Neural progenitor cell (in vitro differentiated cells): ENCODE measurements around the gene EPHB3. TPM values are rescaled to one million over a fixed set of nuclear protein-coding genes. Genes with fewer than 3 reads are reported as not detected.
A peak's percentile ranks its signal among the peaks of the same experiment; 100 is the strongest.

Source experiments
- DNase-seq: peaks from one replicate; pipeline ENCODE4 v3.0.0-alpha.2; 2016; ENCODE audit warnings: low spot score
- H2AFZ ChIP-seq: fragments of 200-600 bp; sonication (generic); replicated peaks from 2 replicates; pipeline ENCODE4 v1.6.1; 2016; ENCODE audit warnings: antibody characterized with exemption
- H3F3A ChIP-seq: fragments of 200-600 bp; sonication (generic); 2 replicates; pipeline ENCODE4 v1.6.1; 2016; ENCODE audit warnings: antibody characterized with exemption, low read depth
- H3K27ac ChIP-seq: fragments of 200-600 bp; sonication (generic); 2 replicates; pipeline ENCODE4 v1.5.1; 2016; ENCODE audit warnings: mild to moderate bottlenecking
- H3K27me3 ChIP-seq: fragments of 200-600 bp; sonication (generic); 2 replicates; pipeline ENCODE4 v1.6.1; 2016; ENCODE audit warnings: mild to moderate bottlenecking, moderate library complexity
- H3K36me3 ChIP-seq: fragments of 200-600 bp; sonication (generic); 2 replicates; pipeline ENCODE4 v1.5.1; 2016
- H3K4me1 ChIP-seq: fragments of 200-600 bp; sonication (generic); 2 replicates; pipeline ENCODE4 v1.6.1; 2016; ENCODE audit warnings: mixed run types
- H3K4me2 ChIP-seq: fragments of 200-600 bp; sonication (generic); 2 replicates; pipeline ENCODE4 v1.6.1; 2016
- H3K4me3 ChIP-seq: fragments of 200-600 bp; sonication (generic); 2 replicates; pipeline ENCODE4 v1.5.1; 2016
- H3K79me2 ChIP-seq: fragments of 200-600 bp; sonication (generic); 2 replicates; pipeline ENCODE4 v1.6.1; 2016; ENCODE audit warnings: low read depth
- H3K9ac ChIP-seq: fragments of 200-600 bp; sonication (generic); 2 replicates; pipeline ENCODE4 v1.6.1; 2016
- H3K9me3 ChIP-seq: fragments of 200-600 bp; sonication (generic); 2 replicates; pipeline ENCODE4 v1.5.1; 2016; ENCODE audit warnings: low read depth
- H4K20me1 ChIP-seq: fragments of 200-600 bp; sonication (generic); 2 replicates; pipeline ENCODE4 v1.6.1; 2016; ENCODE audit warnings: low read depth
- H3K27ac Mint-ChIP-seq: 3 replicates; pipeline ENCODE4 v1.8.0; 2021; ENCODE audit warnings: mixed read lengths
- H3K27me3 Mint-ChIP-seq: 2 replicates; pipeline ENCODE4 v1.8.0; 2022; ENCODE audit warnings: low read depth, mild to moderate bottlenecking, inconsistent platforms, moderate library complexity, mixed read lengths; ENCODE audit not compliant: insufficient read depth
- H3K36me3 Mint-ChIP-seq: 3 replicates; pipeline ENCODE4 v1.8.0; 2021; ENCODE audit warnings: mixed read lengths
- H3K4me1 Mint-ChIP-seq: 3 replicates; pipeline ENCODE4 v1.8.0; 2021; ENCODE audit warnings: mixed read lengths
- H3K4me3 Mint-ChIP-seq: 3 replicates; pipeline ENCODE4 v1.8.0; 2021; ENCODE audit warnings: mild to moderate bottlenecking, moderate library complexity, mixed read lengths
- H3K9me3 Mint-ChIP-seq: 3 replicates; pipeline ENCODE4 v1.8.0; 2020; ENCODE audit warnings: mixed read lengths
- EZH2 ChIP-seq: fragments of 200-600 bp; sonication (generic); IDR thresholded peaks from 2 replicates; pipeline ENCODE4 v1.6.1; 2017; ENCODE audit warnings: antibody characterized with exemption, mild to moderate bottlenecking, moderate library complexity
- EZH2phosphoT487 ChIP-seq: fragments of 200-600 bp; sonication (generic); IDR thresholded peaks from 2 replicates; pipeline ENCODE4 v1.6.1; 2017; ENCODE audit warnings: antibody characterized with exemption
- total RNA-seq: library from RNA; depleted of rRNA; stranded (reverse); fragments of >200 nt; gene quantifications from 2 replicates; pipeline ENCODE4 v1.2.3, GENCODE V29; 2015; ENCODE audit warnings: low replicate concordance
- TF ChIP-seq, protein P1 (sequence below): fragments of 200-600 bp; sonication (generic); IDR thresholded peaks from 2 replicates; pipeline ENCODE4 v1.5.1; 2017; ENCODE audit warnings: antibody characterized with exemption, mild to moderate bottlenecking

EPHB3 gene
- total RNA-seq, 1 donor from 2014 or later = 2.3 TPM

GRCh38 chr3:184584464-184584891 lies 22.9 kb downstream of the EPHB3 start:
- Histone ChIP-seq H3K4me3 (peak overlapping the region; percentile 56), H3F3A (peaks cover 28% of the 10 kb centered on the region), H4K20me1 (no peaks in the 10 kb centered on the region), H3K79me2 (no peaks in the 10 kb centered on the region), H3K4me1 (peaks cover 24% of the 10 kb centered on the region), H3K4me2 (peak overlapping the region; percentile 93), H3K9me3 (no peaks in the 10 kb centered on the region), H3K9ac (no peak overlapping the region), H2AFZ (peak overlapping the region; percentile 30), H3K27ac (no peak overlapping the region), H3K36me3 (no peaks in the 10 kb centered on the region), H3K27me3 (peaks cover 66% of the 10 kb centered on the region)
- Mint-ChIP-seq H3K4me1 (peaks cover 31% of the 10 kb centered on the region), H3K9me3 (no peaks in the 10 kb centered on the region), H3K27me3 (peaks cover 11% of the 10 kb centered on the region), H3K4me3 (peak overlapping the region; percentile 71), H3K36me3 (peaks cover 8% of the 10 kb centered on the region), H3K27ac (peak overlapping the region; percentile 64)
- DNase-seq = peak; percentile 46
- TF ChIP-seq EZH2 (no peak), EZH2phosphoT487 (no peak)
- TF ChIP-seq, protein P1, sequence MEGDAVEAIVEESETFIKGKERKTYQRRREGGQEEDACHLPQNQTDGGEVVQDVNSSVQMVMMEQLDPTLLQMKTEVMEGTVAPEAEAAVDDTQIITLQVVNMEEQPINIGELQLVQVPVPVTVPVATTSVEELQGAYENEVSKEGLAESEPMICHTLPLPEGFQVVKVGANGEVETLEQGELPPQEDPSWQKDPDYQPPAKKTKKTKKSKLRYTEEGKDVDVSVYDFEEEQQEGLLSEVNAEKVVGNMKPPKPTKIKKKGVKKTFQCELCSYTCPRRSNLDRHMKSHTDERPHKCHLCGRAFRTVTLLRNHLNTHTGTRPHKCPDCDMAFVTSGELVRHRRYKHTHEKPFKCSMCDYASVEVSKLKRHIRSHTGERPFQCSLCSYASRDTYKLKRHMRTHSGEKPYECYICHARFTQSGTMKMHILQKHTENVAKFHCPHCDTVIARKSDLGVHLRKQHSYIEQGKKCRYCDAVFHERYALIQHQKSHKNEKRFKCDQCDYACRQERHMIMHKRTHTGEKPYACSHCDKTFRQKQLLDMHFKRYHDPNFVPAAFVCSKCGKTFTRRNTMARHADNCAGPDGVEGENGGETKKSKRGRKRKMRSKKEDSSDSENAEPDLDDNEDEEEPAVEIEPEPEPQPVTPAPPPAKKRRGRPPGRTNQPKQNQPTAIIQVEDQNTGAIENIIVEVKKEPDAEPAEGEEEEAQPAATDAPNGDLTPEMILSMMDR = no peak

- Histone ChIP-seq H3K36me3 (no peaks in the 10 kb centered on the region), H4K20me1 (no peaks in the 10 kb centered on the region), H3K4me2 (no peak overlapping the region), H3K27me3 (peaks cover 77% of the 10 kb centered on the region), H3F3A (peaks cover 28% of the 10 kb centered on the region), H3K27ac (no peak overlapping the region), H3K79me2 (no peaks in the 10 kb centered on the region), H3K9me3 (no peaks in the 10 kb centered on the region), H3K4me3 (no peak overlapping the region), H2AFZ (no peak overlapping the region), H3K9ac (no peak overlapping the region), H3K4me1 (peaks cover 24% of the 10 kb centered on the region)
- Mint-ChIP-seq H3K27ac (peak overlapping the region; percentile 62), H3K4me3 (no peak overlapping the region), H3K4me1 (peaks cover 31% of the 10 kb centered on the region), H3K27me3 (peaks cover 11% of the 10 kb centered on the region), H3K36me3 (peaks cover 4% of the 10 kb centered on the region), H3K9me3 (no peaks in the 10 kb centered on the region)
- TF ChIP-seq EZH2phosphoT487 (no peak), EZH2 (no peak)
- TF ChIP-seq, protein P1 = no peak
- no peak for DNase-seq
These were observed 24.0 kb downstream of the EPHB3 start for GRCh38 chr3:184585545-184585944.

- H3K27me3 ChIP-seq = peaks cover 87% of the 10 kb centered on the region
- H3K27ac Mint-ChIP-seq = peak overlapping the region; percentile 64
- no peaks in the 10 kb centered on the region for H3K9me3 Mint-ChIP-seq
These were observed 25.3 kb downstream of the EPHB3 start for GRCh38 chr3:184586851-184587250.

More at GRCh38 chr3:184586851-184587250, 25.3 kb downstream of the EPHB3 start:
- H3K36me3 Mint-ChIP-seq = no peaks in the 10 kb centered on the region
- H3F3A ChIP-seq = peaks cover 28% of the 10 kb centered on the region
- no peaks in the 10 kb centered on the region for H3K9me3 ChIP-seq
- no peak overlapping the region for H3K9ac ChIP-seq
- no peak overlapping the region for H3K4me3 Mint-ChIP-seq
- H3K4me1 ChIP-seq = peaks cover 21% of the 10 kb centered on the region
- no peak overlapping the region for H3K27ac ChIP-seq
- TF ChIP-seq EZH2 (no peak), EZH2phosphoT487 (no peak)
- TF ChIP-seq, protein P1 = no peak
- H3K4me1 Mint-ChIP-seq = peaks cover 26% of the 10 kb centered on the region
- no peaks in the 10 kb centered on the region for H3K36me3 ChIP-seq
- H3K27me3 Mint-ChIP-seq = peaks cover 9% of the 10 kb centered on the region
- no peak for DNase-seq
- H3K79me2 ChIP-seq = no peaks in the 10 kb centered on the region
- H2AFZ ChIP-seq = no peak overlapping the region
- H3K4me3 ChIP-seq = no peak overlapping the region
- no peaks in the 10 kb centered on the region for H4K20me1 ChIP-seq
- H3K4me2 ChIP-seq = no peak overlapping the region
